ENCODE results near the gene SPPL2A.

The SPPL2A gene

GRCh38 chr15:50758712-50759205, 6.7 kb downstream of the SPPL2A start:
- no peak overlapping the region for H3K4me3 ChIP-seq (ENCODE audit: low read length)
- no peaks in the 10 kb centered on the region for H3K36me3 ChIP-seq (ENCODE audit: control insufficient read depth, insufficient read depth, low read length)
- no peaks in the 10 kb centered on the region for H3K9me3 ChIP-seq (ENCODE audit: control insufficient read depth, low read length)
- no peaks in the 10 kb centered on the region for H3K27me3 ChIP-seq (ENCODE audit: control insufficient read depth, insufficient read depth, low read length)
- no peak overlapping the region for H3K9ac ChIP-seq (ENCODE audit: low read length)
- peaks cover 16% of the 10 kb centered on the region for H3K4me1 ChIP-seq (ENCODE audit: control insufficient read depth, insufficient read depth, low read length)

- no peak overlapping the region for H3K4me3 ChIP-seq (ENCODE audit: low read length)
- H3K9ac ChIP-seq (ENCODE audit: low read length): no peak overlapping the region
- peaks cover 15% of the 10 kb centered on the region for H3K4me1 ChIP-seq (ENCODE audit: control insufficient read depth, insufficient read depth, low read length)
Observed at GRCh38 chr15:50753463-50753862, 12.0 kb downstream of the SPPL2A start.

GRCh38 chr15:50751394-50751793, 14.1 kb downstream of the SPPL2A start:
- Histone ChIP-seq H3K9me3 (ENCODE audit: control insufficient read depth, low read length) (no peaks in the 10 kb centered on the region), H3K27me3 (ENCODE audit: control insufficient read depth, insufficient read depth, low read length) (no peaks in the 10 kb centered on the region), H3K36me3 (ENCODE audit: control insufficient read depth, insufficient read depth, low read length) (no peaks in the 10 kb centered on the region), H3K4me3 (ENCODE audit: low read length) (no peak overlapping the region), H3K9ac (ENCODE audit: low read length) (no peak overlapping the region), H3K4me1 (ENCODE audit: control insufficient read depth, insufficient read depth, low read length) (peaks cover 15% of the 10 kb centered on the region)

More at GRCh38 chr15:50753463-50753862, 12.0 kb downstream of the SPPL2A start:
- Histone ChIP-seq H3K9me3 (ENCODE audit: control insufficient read depth, low read length) (no peaks in the 10 kb centered on the region), H3K36me3 (ENCODE audit: control insufficient read depth, insufficient read depth, low read length) (no peaks in the 10 kb centered on the region), H3K27me3 (ENCODE audit: control insufficient read depth, insufficient read depth, low read length) (no peaks in the 10 kb centered on the region)

- no peak overlapping the region for H3K9ac ChIP-seq (ENCODE audit: low read length)
- no peaks in the 10 kb centered on the region for H3K9me3 ChIP-seq (ENCODE audit: control insufficient read depth, low read length)
- H3K4me3 ChIP-seq (ENCODE audit: low read length): no peak overlapping the region
- H3K27me3 ChIP-seq (ENCODE audit: control insufficient read depth, insufficient read depth, low read length): no peaks in the 10 kb centered on the region
- H3K36me3 ChIP-seq (ENCODE audit: control insufficient read depth, insufficient read depth, low read length): no peaks in the 10 kb centered on the region
- H3K4me1 ChIP-seq (ENCODE audit: control insufficient read depth, insufficient read depth, low read length): peaks cover 15% of the 10 kb centered on the region
Observed at GRCh38 chr15:50750227-50750705, 15.2 kb downstream of the SPPL2A start.

- Histone ChIP-seq H3K27me3 (ENCODE audit: control insufficient read depth, insufficient read depth, low read length) (no peaks in the 10 kb centered on the region), H3K4me1 (ENCODE audit: control insufficient read depth, insufficient read depth, low read length) (no peaks in the 10 kb centered on the region), H3K9me3 (ENCODE audit: control insufficient read depth, low read length) (no peaks in the 10 kb centered on the region), H3K4me3 (ENCODE audit: low read length) (no peak overlapping the region), H3K9ac (ENCODE audit: low read length) (no peak overlapping the region), H3K36me3 (ENCODE audit: control insufficient read depth, insufficient read depth, low read length) (no peaks in the 10 kb centered on the region)
Observed at GRCh38 chr15:50747523-50747922, 18.0 kb downstream of the SPPL2A start.

GRCh38 chr15:50744601-50745000, 20.9 kb downstream of the SPPL2A start:
- H3K36me3 ChIP-seq (ENCODE audit: control insufficient read depth, insufficient read depth, low read length): no peaks in the 10 kb centered on the region
- H3K9ac ChIP-seq (ENCODE audit: low read length): no peak overlapping the region
- no peaks in the 10 kb centered on the region for H3K9me3 ChIP-seq (ENCODE audit: control insufficient read depth, low read length)
- H3K4me3 ChIP-seq (ENCODE audit: low read length): no peak overlapping the region
- H3K4me1 ChIP-seq (ENCODE audit: control insufficient read depth, insufficient read depth, low read length): no peaks in the 10 kb centered on the region
- H3K27me3 ChIP-seq (ENCODE audit: control insufficient read depth, insufficient read depth, low read length): no peaks in the 10 kb centered on the region

- H3K36me3 ChIP-seq (ENCODE audit: control insufficient read depth, insufficient read depth, low read length): no peaks in the 10 kb centered on the region
- H3K4me3 ChIP-seq (ENCODE audit: low read length): no peak overlapping the region
- no peaks in the 10 kb centered on the region for H3K27me3 ChIP-seq (ENCODE audit: control insufficient read depth, insufficient read depth, low read length)
- H3K9ac ChIP-seq (ENCODE audit: low read length): no peak overlapping the region
- no peaks in the 10 kb centered on the region for H3K9me3 ChIP-seq (ENCODE audit: control insufficient read depth, low read length)
- no peaks in the 10 kb centered on the region for H3K4me1 ChIP-seq (ENCODE audit: control insufficient read depth, insufficient read depth, low read length)
Observed at GRCh38 chr15:50740955-50741354, 24.6 kb downstream of the SPPL2A start.

GRCh38 chr15:50736823-50737222, 28.7 kb downstream of the SPPL2A start:
- Histone ChIP-seq H3K4me3 (ENCODE audit: low read length) (no peak overlapping the region), H3K9ac (ENCODE audit: low read length) (no peak overlapping the region), H3K4me1 (ENCODE audit: control insufficient read depth, insufficient read depth, low read length) (no peaks in the 10 kb centered on the region), H3K9me3 (ENCODE audit: control insufficient read depth, low read length) (no peaks in the 10 kb centered on the region), H3K27me3 (ENCODE audit: control insufficient read depth, insufficient read depth, low read length) (no peaks in the 10 kb centered on the region), H3K36me3 (ENCODE audit: control insufficient read depth, insufficient read depth, low read length) (no peaks in the 10 kb centered on the region)

GRCh38 chr15:50735156-50735555, 30.4 kb downstream of the SPPL2A start:
- Histone ChIP-seq H3K4me3 (ENCODE audit: low read length) (no peak overlapping the region), H3K4me1 (ENCODE audit: control insufficient read depth, insufficient read depth, low read length) (no peaks in the 10 kb centered on the region), H3K9me3 (ENCODE audit: control insufficient read depth, low read length) (no peaks in the 10 kb centered on the region), H3K27me3 (ENCODE audit: control insufficient read depth, insufficient read depth, low read length) (no peaks in the 10 kb centered on the region), H3K9ac (ENCODE audit: low read length) (no peak overlapping the region), H3K36me3 (ENCODE audit: control insufficient read depth, insufficient read depth, low read length) (no peaks in the 10 kb centered on the region)

GRCh38 chr15:50726315-50726714, 39.2 kb downstream of the SPPL2A start:
- no peaks in the 10 kb centered on the region for H3K9me3 ChIP-seq (ENCODE audit: control insufficient read depth, low read length)
- no peaks in the 10 kb centered on the region for H3K36me3 ChIP-seq (ENCODE audit: control insufficient read depth, insufficient read depth, low read length)
- no peaks in the 10 kb centered on the region for H3K27me3 ChIP-seq (ENCODE audit: control insufficient read depth, insufficient read depth, low read length)

GRCh38 chr15:50718700-50719125, 46.8 kb downstream of the SPPL2A start:
- Histone ChIP-seq H3K36me3 (ENCODE audit: control insufficient read depth, insufficient read depth, low read length) (no peaks in the 10 kb centered on the region), H3K27me3 (ENCODE audit: control insufficient read depth, insufficient read depth, low read length) (no peaks in the 10 kb centered on the region), H3K9ac (ENCODE audit: low read length) (no peak overlapping the region), H3K4me3 (ENCODE audit: low read length) (no peak overlapping the region), H3K4me1 (ENCODE audit: control insufficient read depth, insufficient read depth, low read length) (peaks cover 4% of the 10 kb centered on the region), H3K9me3 (ENCODE audit: control insufficient read depth, low read length) (no peaks in the 10 kb centered on the region)

More at GRCh38 chr15:50726315-50726714, 39.2 kb downstream of the SPPL2A start:
- peaks cover 14% of the 10 kb centered on the region for H3K4me1 ChIP-seq (ENCODE audit: control insufficient read depth, insufficient read depth, low read length)
- H3K9ac ChIP-seq (ENCODE audit: low read length): no peak overlapping the region
- no peak overlapping the region for H3K4me3 ChIP-seq (ENCODE audit: low read length)

GRCh38 chr15:50712018-50712417, 53.5 kb downstream of the SPPL2A start:
- Histone ChIP-seq H3K4me1 (ENCODE audit: control insufficient read depth, insufficient read depth, low read length) (peaks cover 10% of the 10 kb centered on the region), H3K9me3 (ENCODE audit: control insufficient read depth, low read length) (no peaks in the 10 kb centered on the region), H3K4me3 (ENCODE audit: low read length) (no peak overlapping the region), H3K36me3 (ENCODE audit: control insufficient read depth, insufficient read depth, low read length) (no peaks in the 10 kb centered on the region), H3K27me3 (ENCODE audit: control insufficient read depth, insufficient read depth, low read length) (no peaks in the 10 kb centered on the region), H3K9ac (ENCODE audit: low read length) (no peak overlapping the region)

GRCh38 chr15:50710585-50710984, 54.9 kb downstream of the SPPL2A start:
- peaks cover 10% of the 10 kb centered on the region for H3K4me1 ChIP-seq (ENCODE audit: control insufficient read depth, insufficient read depth, low read length)
- no peak overlapping the region for H3K9ac ChIP-seq (ENCODE audit: low read length)
- H3K4me3 ChIP-seq (ENCODE audit: low read length): no peak overlapping the region
- no peaks in the 10 kb centered on the region for H3K9me3 ChIP-seq (ENCODE audit: control insufficient read depth, low read length)
- H3K36me3 ChIP-seq (ENCODE audit: control insufficient read depth, insufficient read depth, low read length): no peaks in the 10 kb centered on the region
- no peaks in the 10 kb centered on the region for H3K27me3 ChIP-seq (ENCODE audit: control insufficient read depth, insufficient read depth, low read length)
